ENCODE data around the gene ZBTB11.
"Not testable (repeated sequence)": the region's sequence is repeated elsewhere in the genome, so short reads cannot be mapped to it uniquely, and the experiment has no call there.

Gene ZBTB11

GRCh38 chr3:101613014-101613413, 63.9 kb downstream of the ZBTB11 start:
- not testable (repeated sequence) for DNase-seq

- DNase-seq, result no peak
Observed at GRCh38 chr3:101611023-101611422, 65.9 kb downstream of the ZBTB11 start.

- DNase-seq, result not testable (repeated sequence)
Observed at GRCh38 chr3:101605398-101605797, 71.5 kb downstream of the ZBTB11 start.

- no peak for DNase-seq
Observed at GRCh38 chr3:101603184-101603583, 73.7 kb downstream of the ZBTB11 start.

- no peak for DNase-seq
Observed at GRCh38 chr3:101602731-101603130, 74.2 kb downstream of the ZBTB11 start.
